AG09309 (cell line): ENCODE data around the gene AGAP1.
"Not testable (repeated sequence)": the region's sequence is repeated elsewhere in the genome, so short reads cannot be mapped to it uniquely, and the experiment has no call there.

ENCODE experiments used
- DNase-seq: peaks from one replicate; pipeline ENCODE4 v3.0.0-alpha.2; 2010; ENCODE audit warnings: low read depth
- H3K4me3 ChIP-seq: 2 replicates; pipeline ENCODE4 v1.5.1; 2011; ENCODE audit warnings: mild to moderate bottlenecking, low read depth, low read length, moderate library complexity; ENCODE audit not compliant: control insufficient read depth
- TF ChIP-seq, protein P1 (sequence below): IDR thresholded peaks from 2 replicates; pipeline ENCODE4 v1.5.1; 2011; ENCODE audit warnings: mild to moderate bottlenecking, low read depth, low read length, inconsistent platforms; ENCODE audit not compliant: insufficient read depth, control insufficient read depth; ENCODE audit errors: missing control alignments

AGAP1 gene

DNA sequence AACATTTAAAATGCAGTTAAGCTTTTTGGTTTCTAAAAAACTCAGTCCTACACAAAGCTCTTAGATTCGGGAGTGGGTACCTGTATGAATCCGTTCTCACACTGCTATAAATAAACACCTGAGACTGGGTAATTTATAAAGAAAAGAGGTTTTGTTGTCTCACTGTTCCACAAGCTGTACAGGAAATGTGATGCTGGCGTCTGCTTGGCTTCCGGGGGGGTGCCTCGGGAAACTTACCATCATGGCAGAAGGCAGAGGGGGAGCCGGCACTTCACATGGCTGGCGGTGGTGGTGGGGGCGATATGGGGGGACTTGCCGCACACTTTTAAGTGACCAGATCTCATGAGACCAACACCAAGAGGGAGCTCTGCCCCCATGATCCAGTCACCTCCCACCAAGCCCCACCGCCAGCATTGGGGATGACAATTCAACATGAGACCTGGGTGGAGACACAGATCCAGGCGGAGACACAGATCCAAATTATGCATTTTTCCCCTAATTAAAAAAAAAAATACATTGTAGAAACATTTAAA is 451.8 kb downstream of the AGAP1 start:
- no peak for DNase-seq
- TF ChIP-seq, protein P1, sequence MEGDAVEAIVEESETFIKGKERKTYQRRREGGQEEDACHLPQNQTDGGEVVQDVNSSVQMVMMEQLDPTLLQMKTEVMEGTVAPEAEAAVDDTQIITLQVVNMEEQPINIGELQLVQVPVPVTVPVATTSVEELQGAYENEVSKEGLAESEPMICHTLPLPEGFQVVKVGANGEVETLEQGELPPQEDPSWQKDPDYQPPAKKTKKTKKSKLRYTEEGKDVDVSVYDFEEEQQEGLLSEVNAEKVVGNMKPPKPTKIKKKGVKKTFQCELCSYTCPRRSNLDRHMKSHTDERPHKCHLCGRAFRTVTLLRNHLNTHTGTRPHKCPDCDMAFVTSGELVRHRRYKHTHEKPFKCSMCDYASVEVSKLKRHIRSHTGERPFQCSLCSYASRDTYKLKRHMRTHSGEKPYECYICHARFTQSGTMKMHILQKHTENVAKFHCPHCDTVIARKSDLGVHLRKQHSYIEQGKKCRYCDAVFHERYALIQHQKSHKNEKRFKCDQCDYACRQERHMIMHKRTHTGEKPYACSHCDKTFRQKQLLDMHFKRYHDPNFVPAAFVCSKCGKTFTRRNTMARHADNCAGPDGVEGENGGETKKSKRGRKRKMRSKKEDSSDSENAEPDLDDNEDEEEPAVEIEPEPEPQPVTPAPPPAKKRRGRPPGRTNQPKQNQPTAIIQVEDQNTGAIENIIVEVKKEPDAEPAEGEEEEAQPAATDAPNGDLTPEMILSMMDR: no peak

GRCh38 chr2:235946590-235946989 is 452.7 kb downstream of the AGAP1 start:
- DNase-seq: no peak
- TF ChIP-seq, protein P1: no peak
- H3K4me3 ChIP-seq: no peak overlapping the region

More for the DNA sequence above, 451.8 kb downstream of the AGAP1 start:
- H3K4me3 ChIP-seq: no peak overlapping the region

DNA sequence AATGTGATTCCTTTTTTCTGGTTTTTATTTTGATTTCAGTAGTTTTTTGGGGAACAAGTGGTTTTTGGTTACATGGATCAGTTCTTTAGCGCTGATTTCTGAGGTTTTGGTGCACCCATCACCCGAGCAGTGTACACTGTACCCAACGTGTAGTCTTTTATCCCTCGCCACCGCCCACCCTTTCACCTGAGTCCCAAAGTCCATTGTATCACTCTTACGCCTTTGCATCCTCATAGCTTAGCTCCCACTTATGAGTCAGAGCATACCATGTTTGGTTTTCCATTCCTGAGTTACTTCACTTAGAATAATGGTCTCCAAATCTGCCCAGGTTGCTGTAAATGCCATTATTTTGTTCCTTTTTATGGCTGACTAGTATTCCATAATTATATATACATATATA is 453.2 kb downstream of the AGAP1 start:
- not testable (repeated sequence) for DNase-seq, H3K4me3 ChIP-seq

GRCh38 chr2:235949567-235950472 is 456.0 kb downstream of the AGAP1 start:
- DNase-seq: no peak
- TF ChIP-seq, protein P1: no peak
- no peak overlapping the region for H3K4me3 ChIP-seq

- TF ChIP-seq, protein P1: no peak
- no peak for DNase-seq
- no peak overlapping the region for H3K4me3 ChIP-seq
Observed at GRCh38 chr2:235950473-235950809, 456.6 kb downstream of the AGAP1 start.

DNA sequence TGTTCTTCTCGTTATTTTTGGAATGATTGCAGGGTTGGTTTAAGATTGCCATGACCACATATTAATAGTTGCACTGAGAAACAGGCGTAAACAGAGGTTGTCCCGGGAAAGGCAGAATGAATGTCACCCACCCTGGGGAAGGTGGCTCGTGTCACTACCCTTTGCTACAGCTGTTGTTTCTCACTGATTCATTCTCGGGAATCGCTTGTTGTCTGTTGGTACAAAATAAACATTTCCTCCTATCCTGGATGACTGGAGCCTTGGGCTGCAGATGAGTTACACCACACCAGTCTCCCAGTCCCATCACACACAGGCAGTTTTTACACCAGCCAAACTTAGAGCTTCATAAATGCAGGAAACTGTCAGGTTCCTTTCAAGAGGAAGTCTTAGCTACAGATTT is 457.6 kb downstream of the AGAP1 start:
- DNase-seq: no peak
- TF ChIP-seq, protein P1: no peak
- H3K4me3 ChIP-seq: no peak overlapping the region

DNA sequence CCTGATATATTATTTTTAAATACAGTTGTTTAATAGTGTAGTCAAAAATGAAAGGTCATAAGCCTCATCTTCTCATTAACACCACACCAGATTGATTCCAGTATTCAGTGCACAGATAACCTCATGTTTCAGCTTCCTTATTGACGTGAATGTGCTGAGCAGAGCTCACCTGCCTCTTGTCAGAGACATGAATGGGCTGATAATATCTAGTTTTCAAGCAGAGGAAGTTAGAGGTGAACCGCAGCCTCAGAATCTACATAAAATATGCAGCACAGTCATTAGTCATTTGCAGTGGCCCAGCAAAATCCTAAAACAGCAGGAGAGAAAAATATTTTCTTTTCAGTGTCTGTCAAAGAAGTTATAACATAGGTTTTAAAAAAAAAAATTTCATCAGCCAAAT is 458.1 kb downstream of the AGAP1 start:
- TF ChIP-seq, protein P1: no peak
- no peak for DNase-seq
- no peak overlapping the region for H3K4me3 ChIP-seq
